Endothelial cell of umbilical vein (primary cell): ENCODE measurements around the gene FNBP1. TPM values are rescaled to one million over a fixed set of nuclear protein-coding genes. Genes with fewer than 3 reads are reported as not detected.
A peak's percentile ranks its signal among the peaks of the same experiment; 100 is the strongest.

Experiments
- BruUV-seq: library from RNA; stranded (reverse); fragments of 400-500 nt; replicated peaks from 2 replicates; lab custom pipeline; 2021; lab: Mats Ljungman, UMichigan
- CTCF ChIA-PET: fragments of 300-600, 350-600 bp; sonication (Branson Sonifier 250); formaldehyde crosslinking; loops from one replicate; lab custom pipeline; 2021; ENCODE audit warnings: antibody characterized with exemption, inconsistent platforms; lab: Charles Lee
- POLR2A ChIA-PET: fragments of 300-600, 350-600 bp; sonication (Branson Sonifier 250); formaldehyde crosslinking; loops from one replicate; lab custom pipeline; 2021; ENCODE audit warnings: antibody characterized with exemption, inconsistent platforms; lab: Charles Lee
- DNase-seq: peaks from one replicate; pipeline ENCODE4 v3.0.0-alpha.2; 2011; ENCODE audit warnings: low read depth, low spot score
- FAIRE-seq: peaks from 2 replicates; lab custom pipeline; 2011; peaks lifted over from hg19 to GRCh38; lab: Jason Lieb, UNC
- H2AFZ ChIP-seq: 2 replicates; pipeline ENCODE4 v1.6.0; 2012; ENCODE audit warnings: low read depth, low read length, control low read depth, inconsistent platforms
- H3K27ac ChIP-seq: 2 replicates; pipeline ENCODE4 v1.5.1; 2011; ENCODE audit warnings: low read depth, mild to moderate bottlenecking, control low read depth, low read length, moderate library complexity; ENCODE audit not compliant: insufficient read depth
- H3K27me3 ChIP-seq, 2 experiments: 2 replicates each; pipeline versions ENCODE4 v1.6.0 to v1.6.1; 2011; ENCODE audit warnings: low read length in 2 of 2, mixed read lengths in 1 of 2; ENCODE audit not compliant: control insufficient read depth in 2 of 2, insufficient read depth in 2 of 2
- H3K36me3 ChIP-seq, 2 experiments: 2 replicates in 1 of 2; 3 replicates in 1 of 2; pipeline ENCODE4 v1.5.1; 2011; ENCODE audit warnings: low read length in 2 of 2, mild to moderate bottlenecking in 1 of 2, moderate library complexity in 1 of 2; ENCODE audit not compliant: control insufficient read depth in 2 of 2, insufficient read depth in 2 of 2; ENCODE audit errors: extremely low read depth in 1 of 2
- H3K4me1 ChIP-seq: 3 replicates; pipeline ENCODE4 v1.5.1; 2011; ENCODE audit warnings: mild to moderate bottlenecking, low read length; ENCODE audit not compliant: control insufficient read depth, insufficient read depth; ENCODE audit errors: extremely low read depth
- H3K4me2 ChIP-seq: 2 replicates; pipeline ENCODE4 v1.6.1; 2011; ENCODE audit warnings: low read length, control low read depth, mixed read lengths; ENCODE audit not compliant: insufficient read depth
- H3K4me3 ChIP-seq, 3 experiments: fragments of 200-600 bp in 1 of 3; sonication (generic), shearing (Covaris generic) in 1 of 3; replicated peaks in 1 of 3; 2 replicates each; pipeline ENCODE4 v1.5.1; 2011 to 2016; ENCODE audit warnings: control low read depth in 3 of 3, low read length in 3 of 3, mild to moderate bottlenecking in 2 of 3, inconsistent platforms in 1 of 3, low read depth in 1 of 3, moderate library complexity in 1 of 3; ENCODE audit not compliant: insufficient read depth in 1 of 3
- H3K79me2 ChIP-seq: 2 replicates; pipeline ENCODE4 v1.6.0; 2012; ENCODE audit warnings: low read length, inconsistent platforms; ENCODE audit not compliant: control insufficient read depth, insufficient read depth
- H3K9ac ChIP-seq: replicated peaks from 2 replicates; pipeline ENCODE3; 2011; ENCODE audit warnings: low read length, control low read depth; ENCODE audit not compliant: insufficient read depth; ENCODE audit errors: extremely low read depth
- H3K9me1 ChIP-seq: replicated peaks from 3 replicates; pipeline ENCODE4 v1.6.0; 2011; ENCODE audit warnings: mild to moderate bottlenecking, low read length; ENCODE audit not compliant: control insufficient read depth, insufficient read depth; ENCODE audit errors: extremely low read depth
- H3K9me3 ChIP-seq: replicated peaks from 2 replicates; pipeline ENCODE4 v1.5.1; 2012; ENCODE audit warnings: low read length, inconsistent platforms; ENCODE audit not compliant: control insufficient read depth, insufficient read depth
- H4K20me1 ChIP-seq: replicated peaks from 2 replicates; pipeline ENCODE3; 2011; ENCODE audit warnings: mild to moderate bottlenecking, low read length; ENCODE audit not compliant: control insufficient read depth, insufficient read depth; ENCODE audit errors: extremely low read depth
- EZH2 ChIP-seq: IDR thresholded peaks from 2 replicates; pipeline ENCODE4 v1.6.1; 2012; ENCODE audit warnings: borderline replicate concordance, low read depth, mild to moderate bottlenecking, moderate library complexity, low read length, inconsistent platforms; ENCODE audit not compliant: severe bottlenecking
- FOS ChIP-seq: IDR thresholded peaks from 2 replicates; pipeline ENCODE4 v1.6.1; 2011; ENCODE audit warnings: mild to moderate bottlenecking, low read length, moderate library complexity, borderline replicate concordance; ENCODE audit not compliant: insufficient read depth
- JUN ChIP-seq: IDR thresholded peaks from 2 replicates; pipeline ENCODE4 v1.6.1; 2011; ENCODE audit warnings: borderline replicate concordance, low read depth; ENCODE audit not compliant: insufficient read length, insufficient read depth
- MYC ChIP-seq: IDR thresholded peaks from one replicate; pipeline ENCODE4 v1.6.1; 2011; ENCODE audit warnings: mild to moderate bottlenecking, low read depth, low read length
- POLR2AphosphoS5 ChIP-seq: IDR thresholded peaks from 2 replicates; pipeline ENCODE4 v1.6.1; 2012; ENCODE audit warnings: low read depth, mild to moderate bottlenecking, control low read depth, low read length, moderate library complexity; ENCODE audit not compliant: insufficient read depth
- dilution Hi-C: fragments of 300-500 bp; cut with MboI; formaldehyde crosslinking; loops from one replicate; pipeline ENCODE4 v1.15.0; 2019; ENCODE audit warnings: low sequenced_read_pairs; ENCODE audit not compliant: extremely low pct_ligation_motif_present
- intact Hi-C: fragments of 100-400 bp; cut with micrococcal nuclease; formaldehyde crosslinking; loops from one replicate; pipeline ENCODE4 v1.10.0; 2022
- polyA plus RNA-seq, 4 experiments: library from polyadenylated mRNA; depleted of rRNA in 3 of 4; stranded (reverse) in 3 of 4; unstranded in 1 of 4; fragments of >200 nt; gene quantifications; 2 replicates each; pipeline versions ENCODE4 v1.2.1 to v1.2.3, GENCODE V29; 2011 to 2012; ENCODE audit warnings: missing spikeins in 1 of 4
- total RNA-seq: library from RNA; stranded (reverse); gene quantifications from 2 replicates; pipeline ENCODE4 v1.2.3, GENCODE V29; 2021
- TF ChIP-seq, protein P1 (sequence below): IDR thresholded peaks from 2 replicates; pipeline ENCODE4 v1.6.1; 2011; ENCODE audit not compliant: insufficient read depth, insufficient read length

The FNBP1 gene
- total and polyA plus RNA-seq, 2 donors (not counting 3 experiments of a cell fraction or from before 2014, with no cell fraction given) = 10.9 to 43.9 TPM

- no peaks in the 10 kb centered on the region for H3K9me1 ChIP-seq
- TF ChIP-seq, protein P1, sequence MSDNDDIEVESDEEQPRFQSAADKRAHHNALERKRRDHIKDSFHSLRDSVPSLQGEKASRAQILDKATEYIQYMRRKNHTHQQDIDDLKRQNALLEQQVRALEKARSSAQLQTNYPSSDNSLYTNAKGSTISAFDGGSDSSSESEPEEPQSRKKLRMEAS = no peak
- TF ChIP-seq POLR2AphosphoS5 (no peak), EZH2 (no peak), MYC (no peak), FOS (no peak)
- FAIRE-seq (no peak), DNase-seq (no peak)
- intact Hi-C loops (no loop called here), dilution Hi-C loops (no loop called here)
- POLR2A ChIA-PET = no interaction called here
- no peak overlapping the region for H3K27ac ChIP-seq
- H3K36me3 ChIP-seq = peaks cover 0 to 27% of the 10 kb centered on the region in 2 experiments
- no peaks in the 10 kb centered on the region for H3K27me3 ChIP-seq
- no peaks in the 10 kb centered on the region for H3K9me3 ChIP-seq
- no peak overlapping the region for H2AFZ ChIP-seq
- no peak overlapping the region for H3K4me3 ChIP-seq
- no peak overlapping the region for H3K9ac ChIP-seq
- CTCF ChIA-PET = no interaction called here
- peaks cover 5% of the 10 kb centered on the region for H3K4me1 ChIP-seq
- BruUV-seq = no TSS peak
- no peak overlapping the region for H3K4me2 ChIP-seq
- no peaks in the 10 kb centered on the region for H3K79me2 ChIP-seq
- no peaks in the 10 kb centered on the region for H4K20me1 ChIP-seq
Measured at GRCh38 chr9:129899620-129900019, 143.4 kb downstream of the FNBP1 start.

- POLR2A ChIA-PET = no interaction called here
- Histone ChIP-seq H3K27me3 (no peaks in the 10 kb centered on the region), H3K4me2 (no peak overlapping the region), H3K9me3 (no peaks in the 10 kb centered on the region), H3K4me1 (peaks cover 2% of the 10 kb centered on the region), H4K20me1 (no peaks in the 10 kb centered on the region), H3K9ac (no peak overlapping the region), H3K27ac (no peak overlapping the region), H3K79me2 (no peaks in the 10 kb centered on the region), H3K9me1 (no peaks in the 10 kb centered on the region), H3K36me3 (peaks cover 0 to 27% of the 10 kb centered on the region in 2 experiments), H2AFZ (no peak overlapping the region), H3K4me3 (no peak overlapping the region)
- FAIRE-seq = peak; percentile 53
- BruUV-seq = no TSS peak
- intact Hi-C loops = no loop called here
- dilution Hi-C loops = no loop called here
- DNase-seq = peak; percentile 26
- TF ChIP-seq EZH2 (no peak), MYC (no peak), FOS (no peak), JUN (no peak)
- CTCF ChIA-PET = interaction anchor here (1.1 to 1.4 kb wide), 3 partner anchors 11 to 13 kb away, joined by 5 to 6 read pairs (median 5); no protein-coding TSS in a partner anchor
Measured at GRCh38 chr9:129898185-129898584, 144.8 kb downstream of the FNBP1 start.
